Panc1 (cell line): ENCODE results near the gene SAMD9L. TPM values are rescaled to one million over a fixed set of nuclear protein-coding genes. Genes with fewer than 3 reads are reported as not detected.

Source experiments
- ATAC-seq: fragments of 200-7000 bp; cut with Tn5 transposase; 2 replicates; pipeline ENCODE4 v1.9.1; 2020; ENCODE audit warnings: mild to moderate bottlenecking, moderate library complexity
- BruUV-seq: library from RNA; stranded (reverse); fragments of 400-500 nt; replicated peaks from 2 replicates; lab custom pipeline; 2021; lab: Mats Ljungman, UMichigan
- CTCF ChIA-PET: fragments of 300-600 bp; sonication (Branson Sonifier 250); formaldehyde crosslinking; loops from one replicate; lab custom pipeline; 2022; ENCODE audit warnings: antibody characterized with exemption; lab: Charles Lee
- POLR2A ChIA-PET: fragments of 300-600 bp; sonication (Branson Sonifier 250); formaldehyde crosslinking; loops from one replicate; lab custom pipeline; 2022; ENCODE audit warnings: antibody characterized with exemption; lab: Charles Lee
- DNase-seq: peaks from one replicate; pipeline ENCODE4 v3.0.0-alpha.2; 2010; ENCODE audit warnings: low read depth, low spot score
- H3K27ac ChIP-seq: 2 replicates; pipeline ENCODE4 v1.5.1; 2011; ENCODE audit warnings: mild to moderate bottlenecking, low read length, inconsistent platforms
- H3K27me3 ChIP-seq: fragments of 200-500 bp; sonication (Bioruptor generic); 2 replicates; pipeline ENCODE4 v1.6.0; 2014; ENCODE audit warnings: low read length, inconsistent platforms; ENCODE audit not compliant: control insufficient read depth, insufficient read depth
- H3K36me3 ChIP-seq: fragments of 200-500 bp; sonication (Bioruptor generic); 2 replicates; pipeline ENCODE4 v1.5.1; 2014; ENCODE audit warnings: inconsistent platforms, mild to moderate bottlenecking, low read length, moderate library complexity; ENCODE audit not compliant: control insufficient read depth, insufficient read depth
- H3K4me1 ChIP-seq: 2 replicates; pipeline ENCODE4 v1.5.1; 2011; ENCODE audit warnings: inconsistent platforms, mild to moderate bottlenecking, low read length, moderate library complexity; ENCODE audit not compliant: control insufficient read depth, insufficient read depth
- H3K4me3 ChIP-seq, 2 experiments: 2 replicates each; pipeline ENCODE4 v1.5.1; 2011 to 2012; ENCODE audit warnings: low read depth in 2 of 2, low read length in 2 of 2, mild to moderate bottlenecking in 2 of 2, inconsistent platforms in 1 of 2, moderate library complexity in 1 of 2
- H3K9me3 ChIP-seq: fragments of 200-500 bp; sonication (Bioruptor generic); 2 replicates; pipeline ENCODE4 v1.5.1; 2014; ENCODE audit warnings: low read depth, mild to moderate bottlenecking, inconsistent platforms, low read length, moderate library complexity; ENCODE audit not compliant: control insufficient read depth, insufficient read depth
- CTCF ChIP-seq: fragments of 450-650 bp; IDR thresholded peaks from 2 replicates; pipeline ENCODE4 v1.5.1; 2017; ENCODE audit warnings: mild to moderate bottlenecking
- POLR2AphosphoS5 ChIP-seq: IDR thresholded peaks from 2 replicates; pipeline ENCODE4 v1.6.1; 2012; ENCODE audit warnings: mild to moderate bottlenecking, low read depth, low read length, moderate library complexity
- SIN3A ChIP-seq: IDR thresholded peaks from 2 replicates; pipeline ENCODE4 v1.6.1; 2012; ENCODE audit warnings: low read depth, mild to moderate bottlenecking, low read length, moderate library complexity, borderline replicate concordance; ENCODE audit not compliant: insufficient read depth
- TCF7L2 ChIP-seq: IDR thresholded peaks from 2 replicates; pipeline ENCODE4 v1.6.1; 2011; ENCODE audit warnings: mild to moderate bottlenecking, low read depth, low read length, inconsistent platforms
- in situ Hi-C: cut with HindIII; loops from 2 replicates; pipeline ENCODE4 v1.10.0; 2016; ENCODE audit warnings: low sequenced_read_pairs, low pct_unique_long_range_greater_than_20kb
- intact Hi-C: fragments of 100-400 bp; cut with micrococcal nuclease; formaldehyde crosslinking; loops from one replicate; pipeline ENCODE4 v1.10.0; 2022; ENCODE audit not compliant: unreplicated experiment
- total RNA-seq: library from RNA; stranded (reverse); gene quantifications from one replicate; pipeline ENCODE4 v1.2.1, GENCODE V29; 2021; ENCODE audit not compliant: unreplicated experiment
- TF ChIP-seq, protein P1 (sequence below), 2 experiments: IDR thresholded peaks; 2 replicates each; pipeline ENCODE4 v1.6.1; 2011 to 2012; ENCODE audit warnings: low read depth in 2 of 2, control low read depth in 1 of 2, low read length in 1 of 2, mild to moderate bottlenecking in 1 of 2, moderate library complexity in 1 of 2; ENCODE audit not compliant: insufficient read depth in 1 of 2

Gene SAMD9L
- total RNA-seq, 1 experiment from 2014 or later, result 1.3 TPM

DNA sequence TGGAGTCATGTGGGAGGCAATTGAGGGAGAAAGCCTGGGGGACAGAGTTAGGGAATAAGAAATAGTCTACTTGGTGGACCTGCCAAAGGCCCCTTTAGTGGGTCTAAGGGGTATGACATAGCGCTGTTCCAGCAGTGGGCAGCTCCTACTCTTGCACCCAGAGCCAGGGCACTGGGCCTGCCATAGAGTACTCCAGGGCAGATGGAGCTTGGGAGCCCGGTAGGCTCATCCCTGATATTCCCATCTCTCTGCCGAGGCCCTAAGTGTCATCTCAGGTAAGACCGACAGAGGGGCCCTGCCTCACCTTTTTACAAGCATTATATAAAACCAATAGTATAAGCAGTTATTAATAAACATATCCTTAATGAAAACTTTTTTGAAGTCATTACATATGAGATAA, 9.6 kb downstream of the SAMD9L start:
- BruUV-seq, result no TSS peak
- TF ChIP-seq CTCF (no peak), POLR2AphosphoS5 (no peak), TCF7L2 (no peak), SIN3A (no peak)
- TF ChIP-seq, protein P1, sequence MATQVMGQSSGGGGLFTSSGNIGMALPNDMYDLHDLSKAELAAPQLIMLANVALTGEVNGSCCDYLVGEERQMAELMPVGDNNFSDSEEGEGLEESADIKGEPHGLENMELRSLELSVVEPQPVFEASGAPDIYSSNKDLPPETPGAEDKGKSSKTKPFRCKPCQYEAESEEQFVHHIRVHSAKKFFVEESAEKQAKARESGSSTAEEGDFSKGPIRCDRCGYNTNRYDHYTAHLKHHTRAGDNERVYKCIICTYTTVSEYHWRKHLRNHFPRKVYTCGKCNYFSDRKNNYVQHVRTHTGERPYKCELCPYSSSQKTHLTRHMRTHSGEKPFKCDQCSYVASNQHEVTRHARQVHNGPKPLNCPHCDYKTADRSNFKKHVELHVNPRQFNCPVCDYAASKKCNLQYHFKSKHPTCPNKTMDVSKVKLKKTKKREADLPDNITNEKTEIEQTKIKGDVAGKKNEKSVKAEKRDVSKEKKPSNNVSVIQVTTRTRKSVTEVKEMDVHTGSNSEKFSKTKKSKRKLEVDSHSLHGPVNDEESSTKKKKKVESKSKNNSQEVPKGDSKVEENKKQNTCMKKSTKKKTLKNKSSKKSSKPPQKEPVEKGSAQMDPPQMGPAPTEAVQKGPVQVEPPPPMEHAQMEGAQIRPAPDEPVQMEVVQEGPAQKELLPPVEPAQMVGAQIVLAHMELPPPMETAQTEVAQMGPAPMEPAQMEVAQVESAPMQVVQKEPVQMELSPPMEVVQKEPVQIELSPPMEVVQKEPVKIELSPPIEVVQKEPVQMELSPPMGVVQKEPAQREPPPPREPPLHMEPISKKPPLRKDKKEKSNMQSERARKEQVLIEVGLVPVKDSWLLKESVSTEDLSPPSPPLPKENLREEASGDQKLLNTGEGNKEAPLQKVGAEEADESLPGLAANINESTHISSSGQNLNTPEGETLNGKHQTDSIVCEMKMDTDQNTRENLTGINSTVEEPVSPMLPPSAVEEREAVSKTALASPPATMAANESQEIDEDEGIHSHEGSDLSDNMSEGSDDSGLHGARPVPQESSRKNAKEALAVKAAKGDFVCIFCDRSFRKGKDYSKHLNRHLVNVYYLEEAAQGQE (IDR thresholded peaks at IDR 0.05; ENCODE audit: insufficient read depth in 1 of 2, low read depth in 2 of 2, low read length in 1 of 2), result no peak
- Histone ChIP-seq H3K27me3 (peaks cover 6% of the 10 kb centered on the region; the same call in 1 of the 2 replicates), H3K36me3 (no peaks in the 10 kb centered on the region), H3K4me3 (no peak overlapping the region), H3K4me1 (no peaks in the 10 kb centered on the region), H3K27ac (no peak overlapping the region), H3K9me3 (no peaks in the 10 kb centered on the region)
- ChIA-PET CTCF (no interaction called here), POLR2A (no interaction called here)
- intact Hi-C loops, result no loop called here
- in situ Hi-C loops, result no loop called here
- DNase-seq (no peak), ATAC-seq (no peak)

DNA sequence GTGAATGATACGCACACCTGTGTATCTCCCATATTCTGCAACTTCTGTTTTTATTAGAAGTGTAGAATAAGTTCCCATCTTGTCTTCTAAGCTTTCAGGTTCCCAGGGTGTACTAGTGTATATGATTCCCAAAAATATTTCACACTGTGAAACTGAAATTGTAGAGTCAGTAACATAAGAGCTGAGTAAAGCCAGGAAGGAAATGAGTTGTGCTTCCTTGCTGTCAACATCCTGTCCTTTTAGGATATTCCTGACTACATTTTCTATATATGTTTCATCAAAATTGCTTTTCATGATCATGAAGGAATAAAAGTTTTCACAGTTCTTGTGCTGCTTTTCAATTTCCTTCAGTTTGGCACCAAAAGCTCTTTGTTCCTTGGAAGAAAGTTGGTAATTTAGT, 15.2 kb downstream of the SAMD9L start:
- CTCF ChIA-PET, result no interaction called here
- BruUV-seq, result no TSS peak
- intact Hi-C loops, result no loop called here
- Histone ChIP-seq H3K36me3 (no peaks in the 10 kb centered on the region), H3K27ac (no peak overlapping the region), H3K4me1 (no peaks in the 10 kb centered on the region), H3K27me3 (peaks cover 14% of the 10 kb centered on the region), H3K4me3 (no peak overlapping the region), H3K9me3 (no peaks in the 10 kb centered on the region)
- TF ChIP-seq CTCF, result no peak
- TF ChIP-seq, protein P1 (IDR thresholded peaks at IDR 0.05; ENCODE audit: insufficient read depth in 1 of 2, low read depth in 2 of 2, low read length in 1 of 2), result no peak
- no peak for TF ChIP-seq SIN3A
- TF ChIP-seq POLR2AphosphoS5, result no peak
- no peak for TF ChIP-seq TCF7L2
- no peak for ATAC-seq
- in situ Hi-C loops, result no loop called here
- POLR2A ChIA-PET, result no interaction called here
- DNase-seq, result no peak
